Fibroblast of villous mesenchyme (primary cell): ENCODE measurements around the gene SLC38A11. TPM values are rescaled to one million over a fixed set of nuclear protein-coding genes. Genes with fewer than 3 reads are reported as not detected.
"Not testable (repeated sequence)": the region's sequence is repeated elsewhere in the genome, so short reads cannot be mapped to it uniquely, and the experiment has no call there.

Experiments
- DNase-seq: peaks from one replicate; pipeline ENCODE4 v3.0.0-alpha.2; 2010; ENCODE audit warnings: low read depth
- H3K4me3 ChIP-seq: 2 replicates; pipeline ENCODE4 v1.5.1; 2011; ENCODE audit warnings: low read depth, mild to moderate bottlenecking, low read length
- CTCF ChIP-seq: IDR thresholded peaks from 2 replicates; pipeline ENCODE4 v1.5.1; 2012; ENCODE audit warnings: low read depth, mild to moderate bottlenecking, low read length; ENCODE audit not compliant: insufficient read depth
- total RNA-seq: library from RNA; depleted of rRNA; stranded (reverse); fragments of >200 nt; gene quantifications from 2 replicates; pipeline ENCODE4 v1.2.3, GENCODE V29; 2012

SLC38A11 gene
- total RNA-seq, 1 donor, result under 0.01 TPM

- TF ChIP-seq CTCF, result no peak
- no peak for DNase-seq
- no peak overlapping the region for H3K4me3 ChIP-seq
Measured at GRCh38 chr2:164867779-164868397, 87.4 kb downstream of the SLC38A11 start.

- DNase-seq, H3K4me3 ChIP-seq: not testable (repeated sequence)
Measured at GRCh38 chr2:164866381-164866780, 88.9 kb downstream of the SLC38A11 start.

GRCh38 chr2:164860694-164861042, 94.7 kb downstream of the SLC38A11 start:
- H3K4me3 ChIP-seq, result no peak overlapping the region
- no peak for TF ChIP-seq CTCF
- no peak for DNase-seq

- H3K4me3 ChIP-seq, DNase-seq: not testable (repeated sequence)
Measured at GRCh38 chr2:164859906-164860693, 95.2 kb downstream of the SLC38A11 start.

GRCh38 chr2:164859251-164859818, 96.0 kb downstream of the SLC38A11 start:
- H3K4me3 ChIP-seq, result no peak overlapping the region
- DNase-seq, result no peak
- TF ChIP-seq CTCF, result no peak

- H3K4me3 ChIP-seq, result no peak overlapping the region
- no peak for DNase-seq
- TF ChIP-seq CTCF, result no peak
Measured at GRCh38 chr2:164852086-164852485, 103.2 kb downstream of the SLC38A11 start.

GRCh38 chr2:164850235-164850634, 105.1 kb downstream of the SLC38A11 start:
- no peak overlapping the region for H3K4me3 ChIP-seq
- DNase-seq, result no peak
- no peak for TF ChIP-seq CTCF
